ENCODE data around the gene TNNT3. TPM values are rescaled to one million over a fixed set of nuclear protein-coding genes. Genes with fewer than 3 reads are reported as not detected.

The TNNT3 gene
- total RNA-seq, 1 experiment from 2014 or later = 0.88 TPM

DNA sequence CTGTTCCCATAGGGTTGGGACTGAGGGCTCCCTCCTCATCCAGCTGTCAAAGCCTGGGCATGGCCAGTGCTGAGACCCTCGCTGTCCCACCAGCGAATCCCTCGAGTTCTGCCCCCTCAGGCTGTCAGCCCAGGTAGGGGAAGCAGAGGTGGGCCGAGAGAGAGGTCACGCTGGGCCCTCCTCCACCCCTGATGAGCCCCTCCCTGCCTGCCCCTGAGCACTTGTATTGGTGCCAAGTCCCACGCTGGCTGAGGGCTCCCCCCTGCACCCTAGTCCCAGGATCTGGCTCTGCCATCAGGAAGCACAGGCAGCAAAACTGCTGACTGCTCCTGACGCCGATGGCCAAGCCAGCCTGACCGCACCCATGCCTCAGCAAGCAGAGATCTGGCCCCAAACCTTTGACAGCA lies 31.2 kb upstream of the TNNT3 start:
- Histone ChIP-seq H3K4me3 (ENCODE audit: low read depth, low read length) (no peak overlapping the region), H3K9me3 (no peaks in the 10 kb centered on the region), H3K27me3 (replicated peaks; ENCODE audit: control insufficient read depth, insufficient read depth, low read length) (no peaks in the 10 kb centered on the region), H3K36me3 (ENCODE audit: control insufficient read depth, insufficient read depth, low read length) (no peaks in the 10 kb centered on the region), H3K4me1 (no peaks in the 10 kb centered on the region)
- Mint-ChIP-seq H3K4me3 (ENCODE audit: unreplicated experiment) (no peak overlapping the region), H3K36me3 (ENCODE audit: insufficient read depth, unreplicated experiment) (no peaks in the 10 kb centered on the region), H3K27ac (ENCODE audit: unreplicated experiment) (no peak overlapping the region), H3K4me1 (ENCODE audit: low read depth, unreplicated experiment) (no peaks in the 10 kb centered on the region), H3K9me3 (ENCODE audit: unreplicated experiment) (no peaks in the 10 kb centered on the region), H3K27me3 (ENCODE audit: insufficient read depth, unreplicated experiment) (no peaks in the 10 kb centered on the region)
- intact Hi-C loops (cut with micrococcal nuclease; ENCODE audit: unreplicated experiment) = no loop called here
- DNase-seq = no peak
- TF ChIP-seq, protein P1, sequence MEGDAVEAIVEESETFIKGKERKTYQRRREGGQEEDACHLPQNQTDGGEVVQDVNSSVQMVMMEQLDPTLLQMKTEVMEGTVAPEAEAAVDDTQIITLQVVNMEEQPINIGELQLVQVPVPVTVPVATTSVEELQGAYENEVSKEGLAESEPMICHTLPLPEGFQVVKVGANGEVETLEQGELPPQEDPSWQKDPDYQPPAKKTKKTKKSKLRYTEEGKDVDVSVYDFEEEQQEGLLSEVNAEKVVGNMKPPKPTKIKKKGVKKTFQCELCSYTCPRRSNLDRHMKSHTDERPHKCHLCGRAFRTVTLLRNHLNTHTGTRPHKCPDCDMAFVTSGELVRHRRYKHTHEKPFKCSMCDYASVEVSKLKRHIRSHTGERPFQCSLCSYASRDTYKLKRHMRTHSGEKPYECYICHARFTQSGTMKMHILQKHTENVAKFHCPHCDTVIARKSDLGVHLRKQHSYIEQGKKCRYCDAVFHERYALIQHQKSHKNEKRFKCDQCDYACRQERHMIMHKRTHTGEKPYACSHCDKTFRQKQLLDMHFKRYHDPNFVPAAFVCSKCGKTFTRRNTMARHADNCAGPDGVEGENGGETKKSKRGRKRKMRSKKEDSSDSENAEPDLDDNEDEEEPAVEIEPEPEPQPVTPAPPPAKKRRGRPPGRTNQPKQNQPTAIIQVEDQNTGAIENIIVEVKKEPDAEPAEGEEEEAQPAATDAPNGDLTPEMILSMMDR (IDR thresholded peaks at IDR 0.05; ENCODE audit: insufficient read depth in 1 of 2, low read depth in 1 of 2, low read length in 1 of 2, severe bottlenecking in 1 of 2, unreplicated experiment in 1 of 2) = no peak
- no TSS peak for BruUV-seq (replicated peaks)
- POLR2A ChIA-PET = no interaction called here
- CTCF ChIA-PET = no interaction called here

- BruUV-seq (replicated peaks) = no TSS peak
- Mint-ChIP-seq H3K9me3 (ENCODE audit: unreplicated experiment) (no peaks in the 10 kb centered on the region), H3K4me1 (ENCODE audit: low read depth, unreplicated experiment) (no peaks in the 10 kb centered on the region), H3K36me3 (ENCODE audit: insufficient read depth, unreplicated experiment) (no peaks in the 10 kb centered on the region), H3K4me3 (ENCODE audit: unreplicated experiment) (no peak overlapping the region), H3K27me3 (ENCODE audit: insufficient read depth, unreplicated experiment) (peaks cover 3% of the 10 kb centered on the region), H3K27ac (ENCODE audit: unreplicated experiment) (no peak overlapping the region)
- ChIA-PET POLR2A (no interaction called here), CTCF (no interaction called here)
- intact Hi-C loops (cut with micrococcal nuclease; ENCODE audit: unreplicated experiment) = no loop called here
- H3K36me3 ChIP-seq (ENCODE audit: control insufficient read depth, insufficient read depth, low read length) = no peaks in the 10 kb centered on the region
- no peak overlapping the region for H3K4me3 ChIP-seq (ENCODE audit: low read depth, low read length)
- no peak for DNase-seq
- TF ChIP-seq, protein P1 (IDR thresholded peaks at IDR 0.05; ENCODE audit: insufficient read depth in 1 of 2, low read depth in 1 of 2, low read length in 1 of 2, severe bottlenecking in 1 of 2, unreplicated experiment in 1 of 2) = no peak
- no peaks in the 10 kb centered on the region for H3K9me3 ChIP-seq
- H3K4me1 ChIP-seq = no peaks in the 10 kb centered on the region
- H3K27me3 ChIP-seq (replicated peaks; ENCODE audit: control insufficient read depth, insufficient read depth, low read length) = no peaks in the 10 kb centered on the region
Observed at GRCh38 chr11:1888811-1889210, 30.7 kb upstream of the TNNT3 start.

DNA sequence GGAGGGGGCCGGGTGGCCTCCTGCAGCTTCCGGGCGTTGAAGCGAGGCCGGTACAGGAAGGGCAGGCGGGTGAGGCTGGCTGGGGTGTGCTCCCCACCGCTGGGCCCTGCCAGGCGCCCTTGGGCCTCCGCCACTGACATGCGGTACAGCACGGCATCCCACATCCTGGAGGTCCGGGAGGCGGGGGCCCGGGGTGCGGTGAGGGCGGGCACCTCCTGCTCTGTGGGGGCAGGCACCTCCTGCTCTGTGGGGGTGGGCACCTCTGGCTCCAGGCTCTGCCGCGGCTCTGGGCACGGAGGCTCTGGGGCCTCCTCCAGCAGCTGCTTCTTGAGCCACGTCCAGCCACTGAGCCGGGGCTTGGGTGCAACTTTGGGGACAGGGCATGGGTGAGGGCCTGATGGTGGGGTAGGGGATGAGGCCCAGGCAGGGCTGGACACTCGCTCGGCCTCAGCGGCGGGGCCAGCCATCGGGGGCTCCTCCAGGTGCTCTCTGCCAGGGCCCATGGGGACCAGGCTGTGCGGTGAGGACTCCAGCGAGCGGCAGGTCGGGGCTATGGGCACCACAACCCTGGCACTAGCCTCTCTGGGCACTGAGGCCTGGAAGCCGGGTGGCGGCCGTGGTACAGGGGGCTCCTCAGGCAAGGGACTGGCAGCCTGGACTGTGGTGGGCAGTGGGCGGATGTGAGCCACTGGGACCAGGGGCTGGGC lies 30.1 kb upstream of the TNNT3 start:
- no peaks in the 10 kb centered on the region for H3K36me3 Mint-ChIP-seq (ENCODE audit: insufficient read depth, unreplicated experiment)
- H3K4me1 ChIP-seq = no peaks in the 10 kb centered on the region
- no peak for DNase-seq
- no TSS peak for BruUV-seq (replicated peaks)
- H3K27ac Mint-ChIP-seq (ENCODE audit: unreplicated experiment) = no peak overlapping the region
- H3K4me3 Mint-ChIP-seq (ENCODE audit: unreplicated experiment) = no peak overlapping the region
- TF ChIP-seq, protein P1 (IDR thresholded peaks at IDR 0.05; ENCODE audit: insufficient read depth in 1 of 2, low read depth in 1 of 2, low read length in 1 of 2, severe bottlenecking in 1 of 2, unreplicated experiment in 1 of 2) = no peak
- intact Hi-C loops (cut with micrococcal nuclease; ENCODE audit: unreplicated experiment) = no loop called here
- CTCF ChIA-PET = no interaction called here
- no peaks in the 10 kb centered on the region for H3K36me3 ChIP-seq (ENCODE audit: control insufficient read depth, insufficient read depth, low read length)
- no peaks in the 10 kb centered on the region for H3K9me3 Mint-ChIP-seq (ENCODE audit: unreplicated experiment)
- H3K27me3 ChIP-seq (replicated peaks; ENCODE audit: control insufficient read depth, insufficient read depth, low read length) = no peaks in the 10 kb centered on the region
- no peak overlapping the region for H3K4me3 ChIP-seq (ENCODE audit: low read depth, low read length)
- POLR2A ChIA-PET = no interaction called here
- peaks cover 3% of the 10 kb centered on the region for H3K27me3 Mint-ChIP-seq (ENCODE audit: insufficient read depth, unreplicated experiment)
- H3K9me3 ChIP-seq = no peaks in the 10 kb centered on the region
- no peaks in the 10 kb centered on the region for H3K4me1 Mint-ChIP-seq (ENCODE audit: low read depth, unreplicated experiment)

Measured in Caco-2 (cell line).